Measurements from ENCODE around the gene DNAI1.

DNAI1 gene

DNA sequence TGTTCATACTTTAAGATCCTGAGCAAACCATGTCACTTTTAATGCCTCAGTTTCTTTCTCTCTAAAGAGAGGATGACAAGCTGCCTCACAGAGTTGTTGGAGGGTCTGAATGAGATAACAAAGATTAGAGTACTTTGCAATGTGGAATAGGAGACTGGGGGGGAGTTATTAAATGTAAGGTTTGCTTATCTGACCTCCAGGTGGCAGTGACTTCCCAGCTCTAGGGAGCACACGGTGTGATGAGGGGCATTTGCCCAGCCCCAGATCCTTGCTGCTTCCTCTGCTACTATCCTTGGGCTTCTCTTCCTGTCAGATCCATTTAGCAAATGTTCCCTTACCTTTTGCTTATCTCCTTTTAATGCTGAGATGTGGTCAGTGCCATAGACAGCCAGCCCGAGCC, 33.4 kb downstream of the DNAI1 start:
- no peak overlapping the region for H3K27ac ChIP-seq (ENCODE audit: low read depth, low read length)
- WGBS = 0% methylated on average over 1 of the region's 2 CpGs
- H3K36me3 ChIP-seq (ENCODE audit: insufficient read depth, low read length) = no peaks in the 10 kb centered on the region
- H3K27me3 ChIP-seq (ENCODE audit: insufficient read depth, low read length) = no peaks in the 10 kb centered on the region; the same call in 1 of the 2 replicates
- no peaks in the 10 kb centered on the region for H3K4me1 ChIP-seq (ENCODE audit: insufficient read depth, low read length)
- no peaks in the 10 kb centered on the region for H3K9me3 ChIP-seq (ENCODE audit: insufficient read depth, low read depth, low read length)
- H3K4me3 ChIP-seq (ENCODE audit: low read length) = no peak overlapping the region
- no peak overlapping the region for H3K9ac ChIP-seq (ENCODE audit: low read depth, low read length)

DNA sequence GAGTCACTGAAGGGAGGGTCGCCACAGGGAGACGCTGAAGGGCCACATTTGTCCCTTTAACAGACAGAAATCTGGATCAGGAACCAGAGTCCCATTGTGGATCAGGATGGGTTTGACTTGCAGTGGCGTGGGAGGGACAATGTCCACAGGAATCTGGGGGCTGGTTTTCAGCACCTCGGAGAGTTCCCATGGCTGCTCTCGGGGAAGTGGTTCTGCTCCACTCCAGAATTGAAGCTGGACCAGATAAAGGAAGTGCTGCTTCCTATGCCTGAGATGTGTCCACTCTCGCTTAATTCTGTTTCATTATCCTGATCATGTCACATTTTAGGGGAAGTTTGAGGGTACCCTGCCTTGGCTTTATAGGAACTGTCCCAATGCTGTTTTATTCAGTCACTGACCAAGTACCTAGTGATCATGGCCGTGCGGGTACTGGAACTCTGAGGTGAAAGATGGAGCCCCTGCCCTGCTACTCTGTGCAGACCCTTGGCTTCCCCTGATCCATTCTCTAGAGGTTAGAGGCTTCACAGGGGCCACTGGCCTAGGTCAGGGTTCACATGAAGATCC, 35.4 kb downstream of the DNAI1 start:
- H3K27me3 ChIP-seq (ENCODE audit: insufficient read depth, low read length) = no peaks in the 10 kb centered on the region
- H3K27ac ChIP-seq (ENCODE audit: low read depth, low read length) = no peak overlapping the region
- no peak overlapping the region for H3K9ac ChIP-seq (ENCODE audit: low read depth, low read length)
- no peaks in the 10 kb centered on the region for H3K36me3 ChIP-seq (ENCODE audit: insufficient read depth, low read length)
- H3K4me3 ChIP-seq (ENCODE audit: low read length) = no peak overlapping the region
- no peaks in the 10 kb centered on the region for H3K9me3 ChIP-seq (ENCODE audit: insufficient read depth, low read depth, low read length)
- no peaks in the 10 kb centered on the region for H3K4me1 ChIP-seq (ENCODE audit: insufficient read depth, low read length)
- 44% methylated on average over 8 of the region's 8 CpGs for WGBS

DNA sequence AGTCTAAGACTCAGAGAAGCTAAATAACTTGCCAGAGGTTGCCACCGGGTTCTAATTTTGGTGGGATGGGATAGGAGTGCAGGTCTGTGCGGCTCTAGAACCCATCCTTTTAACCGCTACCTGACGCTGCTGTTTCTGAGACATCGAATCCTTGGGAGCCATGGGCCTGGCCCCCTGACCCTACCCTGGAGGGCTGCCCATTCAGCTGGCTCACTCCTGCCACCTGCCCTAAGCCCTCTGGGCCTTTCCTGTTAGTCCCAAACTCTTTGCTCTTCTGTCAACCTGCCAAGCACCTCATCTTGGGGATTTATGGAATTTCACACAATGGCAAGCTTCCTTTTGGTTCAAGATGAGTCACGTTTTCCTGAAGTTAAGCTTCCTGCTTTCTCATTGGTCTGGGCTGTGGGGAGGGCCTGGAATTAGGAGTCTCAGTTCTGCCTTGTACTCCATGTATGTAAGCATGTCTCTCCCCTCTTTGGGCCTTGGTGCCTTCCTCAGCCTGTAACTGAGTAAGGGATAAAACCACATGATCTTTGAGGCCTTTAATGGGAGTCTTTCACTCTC, 37.6 kb downstream of the DNAI1 start:
- WGBS = 80% methylated on average over 6 of the region's 6 CpGs
- Histone ChIP-seq H3K4me1 (ENCODE audit: insufficient read depth, low read length) (no peaks in the 10 kb centered on the region), H3K27ac (ENCODE audit: low read depth, low read length) (no peak overlapping the region), H3K4me3 (ENCODE audit: low read length) (no peak overlapping the region), H3K27me3 (ENCODE audit: insufficient read depth, low read length) (no peaks in the 10 kb centered on the region), H3K36me3 (ENCODE audit: insufficient read depth, low read length) (no peaks in the 10 kb centered on the region), H3K9ac (ENCODE audit: low read depth, low read length) (no peak overlapping the region), H3K9me3 (ENCODE audit: insufficient read depth, low read depth, low read length) (no peaks in the 10 kb centered on the region)

DNA sequence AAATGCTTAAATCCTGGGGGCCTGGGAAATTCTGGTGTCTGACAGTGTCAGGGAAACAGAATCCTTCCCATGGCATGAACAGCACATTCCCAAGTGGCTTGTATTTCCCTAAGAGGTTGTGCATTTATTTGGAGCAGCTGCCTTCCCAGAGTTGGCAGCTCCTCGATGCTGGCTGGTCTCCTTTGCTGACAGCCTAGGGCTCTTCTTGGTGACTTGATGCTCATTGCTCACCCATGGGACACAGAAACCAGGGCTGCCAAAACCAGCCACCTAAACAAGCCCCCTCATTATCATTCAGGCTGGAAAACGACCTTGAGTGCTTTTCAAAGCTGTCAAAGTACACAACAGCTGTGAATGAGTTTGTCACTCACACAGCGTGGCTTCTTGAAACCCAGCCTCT, 39.9 kb downstream of the DNAI1 start:
- Histone ChIP-seq H3K9me3 (ENCODE audit: insufficient read depth, low read depth, low read length) (no peaks in the 10 kb centered on the region), H3K27ac (ENCODE audit: low read depth, low read length) (no peak overlapping the region), H3K4me3 (ENCODE audit: low read length) (no peak overlapping the region), H3K9ac (ENCODE audit: low read depth, low read length) (no peak overlapping the region), H3K27me3 (ENCODE audit: insufficient read depth, low read length) (no peaks in the 10 kb centered on the region), H3K4me1 (ENCODE audit: insufficient read depth, low read length) (0 out of 2 replicates have a peak, but pooled peaks cover 4% of the 10 kb centered on the region), H3K36me3 (ENCODE audit: insufficient read depth, low read length) (no peaks in the 10 kb centered on the region)
- 43% methylated on average over 3 of the region's 3 CpGs for WGBS

DNA sequence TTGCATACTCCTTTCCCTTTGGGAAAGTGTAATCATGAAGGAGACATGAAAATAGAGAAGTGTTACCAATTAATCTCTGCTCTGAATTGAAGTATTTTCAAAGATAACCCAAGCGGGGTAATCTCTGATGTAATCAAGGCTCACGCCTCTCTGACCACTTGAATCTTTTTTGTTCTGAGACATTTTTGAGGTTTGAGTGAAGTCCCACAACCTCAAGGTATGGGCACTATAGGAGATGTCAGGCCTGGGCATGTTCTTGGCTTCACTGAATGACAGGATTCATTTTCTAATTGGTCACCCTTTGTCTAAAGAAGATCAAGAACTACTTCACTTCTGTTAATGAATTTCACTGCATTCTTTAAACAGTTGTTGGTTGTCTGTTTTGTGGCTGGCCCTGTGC, 40.5 kb downstream of the DNAI1 start:
- H3K36me3 ChIP-seq (ENCODE audit: insufficient read depth, low read length) = no peaks in the 10 kb centered on the region
- 0 out of 2 replicates have a peak, but pooled peaks cover 4% of the 10 kb centered on the region for H3K4me1 ChIP-seq (ENCODE audit: insufficient read depth, low read length)
- H3K27ac ChIP-seq (ENCODE audit: low read depth, low read length) = no peak overlapping the region
- H3K27me3 ChIP-seq (ENCODE audit: insufficient read depth, low read length) = no peaks in the 10 kb centered on the region
- no peak overlapping the region for H3K9ac ChIP-seq (ENCODE audit: low read depth, low read length)
- H3K9me3 ChIP-seq (ENCODE audit: insufficient read depth, low read depth, low read length) = no peaks in the 10 kb centered on the region
- 84% methylated on average over 2 of the region's 2 CpGs for WGBS
- H3K4me3 ChIP-seq (ENCODE audit: low read length) = no peak overlapping the region

DNA sequence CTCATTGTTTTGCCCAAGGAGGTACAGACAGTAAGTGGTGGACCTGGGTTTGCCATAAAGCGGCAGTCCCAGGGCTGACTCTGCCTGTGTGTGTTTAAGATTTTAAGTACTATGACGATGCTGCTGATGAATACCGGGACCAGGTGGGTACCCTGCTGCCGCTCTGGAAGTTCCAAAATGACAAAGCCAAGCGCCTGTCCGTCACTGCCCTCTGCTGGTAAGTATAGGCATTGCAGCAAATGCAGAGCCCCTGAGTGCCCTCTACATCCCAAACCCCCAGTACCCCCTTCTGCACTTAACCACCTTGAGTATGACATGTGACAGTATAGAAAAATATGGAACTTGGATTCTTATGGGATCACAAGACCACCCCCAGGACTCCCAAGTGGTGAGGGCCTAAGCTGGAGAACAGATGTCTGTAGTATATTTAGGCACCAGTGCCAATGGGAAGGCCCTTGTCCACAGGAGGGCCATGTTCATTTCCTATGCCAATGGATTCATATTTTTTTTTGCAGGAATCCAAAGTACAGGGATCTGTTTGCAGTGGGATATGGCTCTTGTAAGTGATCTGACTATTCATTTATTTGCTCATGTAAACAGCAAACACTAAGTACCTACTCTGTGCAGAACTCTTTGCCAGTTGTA, 42.1 kb downstream of the DNAI1 start:
- Histone ChIP-seq H3K36me3 (ENCODE audit: insufficient read depth, low read length) (no peaks in the 10 kb centered on the region), H3K27me3 (ENCODE audit: insufficient read depth, low read length) (no peaks in the 10 kb centered on the region), H3K4me1 (ENCODE audit: insufficient read depth, low read length) (0 out of 2 replicates have a peak, but pooled peaks cover 4% of the 10 kb centered on the region), H3K4me3 (ENCODE audit: low read length) (no peak overlapping the region), H3K27ac (ENCODE audit: low read depth, low read length) (no peak overlapping the region), H3K9me3 (ENCODE audit: insufficient read depth, low read depth, low read length) (no peaks in the 10 kb centered on the region), H3K9ac (ENCODE audit: low read depth, low read length) (no peak overlapping the region)
- WGBS = 8% methylated on average over 6 of the region's 6 CpGs

DNA sequence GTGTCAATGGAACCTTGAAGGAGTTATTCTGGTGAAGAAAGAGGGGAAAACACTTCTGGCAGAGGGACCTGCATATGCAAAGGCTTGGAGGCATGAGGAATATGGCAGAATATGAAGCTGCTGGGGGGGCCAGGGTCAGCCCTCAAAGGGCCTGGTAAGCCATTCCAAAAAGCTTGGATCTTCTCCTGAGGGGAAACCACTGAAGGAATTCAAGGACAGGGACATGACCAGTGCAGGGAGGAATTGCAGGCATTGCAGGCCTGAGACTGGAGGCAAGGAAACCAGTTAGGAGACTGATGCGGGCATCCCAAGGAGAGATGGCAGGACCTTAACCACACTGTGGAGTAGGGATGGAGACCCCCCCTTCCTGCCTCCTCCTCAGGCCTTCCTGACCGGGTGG, 42.8 kb downstream of the DNAI1 start:
- WGBS = 90% methylated on average over 2 of the region's 2 CpGs
- Histone ChIP-seq H3K27ac (ENCODE audit: low read depth, low read length) (no peak overlapping the region), H3K36me3 (ENCODE audit: insufficient read depth, low read length) (no peaks in the 10 kb centered on the region)

DNA sequence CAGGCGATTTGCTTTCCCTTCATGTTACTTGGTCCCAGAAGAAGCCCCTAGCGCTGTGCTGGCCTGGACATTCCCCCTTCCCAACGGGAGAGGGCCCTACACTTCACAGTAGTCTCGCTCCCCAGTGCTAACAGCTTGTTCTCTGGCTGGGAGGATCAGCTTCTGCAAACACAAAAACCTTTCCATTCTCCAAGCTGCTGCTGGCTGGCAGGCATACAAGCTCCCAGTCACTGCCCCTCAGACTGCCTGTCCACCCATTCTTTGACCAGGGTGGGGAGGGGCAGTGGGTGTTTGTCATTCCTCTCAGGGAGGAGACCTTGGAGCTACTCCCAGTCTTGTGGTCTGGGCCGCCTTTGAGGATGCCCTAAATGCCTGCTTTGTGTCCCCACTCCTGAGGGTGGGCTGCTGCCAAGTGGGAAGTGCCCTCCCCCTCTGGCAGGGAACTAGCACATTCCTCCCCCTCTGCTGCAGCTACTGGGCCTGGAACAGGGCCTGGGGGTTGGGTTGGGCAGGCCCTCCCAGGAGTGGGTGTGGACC, 43.4 kb downstream of the DNAI1 start:
- Histone ChIP-seq H3K4me1 (ENCODE audit: insufficient read depth, low read length) (0 out of 2 replicates have a peak, but pooled peaks cover 4% of the 10 kb centered on the region), H3K9me3 (ENCODE audit: insufficient read depth, low read depth, low read length) (no peaks in the 10 kb centered on the region), H3K36me3 (ENCODE audit: insufficient read depth, low read length) (no peaks in the 10 kb centered on the region), H3K4me3 (ENCODE audit: low read length) (no peak overlapping the region), H3K9ac (ENCODE audit: low read depth, low read length) (no peak overlapping the region), H3K27ac (ENCODE audit: low read depth, low read length) (no peak overlapping the region), H3K27me3 (ENCODE audit: insufficient read depth, low read length) (no peaks in the 10 kb centered on the region)
- 55% methylated on average over 5 of the region's 5 CpGs for WGBS

More for the DNA sequence above, 42.8 kb downstream of the DNAI1 start:
- no peaks in the 10 kb centered on the region for H3K9me3 ChIP-seq (ENCODE audit: insufficient read depth, low read depth, low read length)
- 0 out of 2 replicates have a peak, but pooled peaks cover 4% of the 10 kb centered on the region for H3K4me1 ChIP-seq (ENCODE audit: insufficient read depth, low read length)
- H3K9ac ChIP-seq (ENCODE audit: low read depth, low read length) = no peak overlapping the region
- H3K4me3 ChIP-seq (ENCODE audit: low read length) = no peak overlapping the region
- no peaks in the 10 kb centered on the region for H3K27me3 ChIP-seq (ENCODE audit: insufficient read depth, low read length)

DNA sequence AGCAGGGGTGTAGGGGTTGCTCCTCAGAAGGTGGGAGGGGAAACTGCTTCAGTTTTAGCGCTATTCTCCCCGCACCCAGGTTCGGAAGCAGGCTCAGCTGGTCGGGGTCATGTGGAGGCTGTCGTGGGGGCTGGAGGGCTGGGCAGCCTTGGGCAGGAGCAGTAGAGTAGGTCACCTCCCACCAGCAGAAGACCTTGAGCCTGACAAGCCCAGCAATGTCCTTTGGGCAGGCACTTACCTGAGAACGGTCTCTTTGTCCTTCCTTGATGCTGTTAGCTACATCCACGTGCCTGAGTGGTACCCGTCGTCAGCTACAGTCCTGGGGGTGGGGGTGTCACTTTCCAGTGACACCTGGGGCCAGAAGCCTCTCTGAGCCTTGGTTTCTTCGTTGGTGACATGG, 43.9 kb downstream of the DNAI1 start:
- Histone ChIP-seq H3K36me3 (ENCODE audit: insufficient read depth, low read length) (no peaks in the 10 kb centered on the region), H3K4me3 (ENCODE audit: low read length) (no peak overlapping the region), H3K9me3 (ENCODE audit: insufficient read depth, low read depth, low read length) (no peaks in the 10 kb centered on the region), H3K27me3 (ENCODE audit: insufficient read depth, low read length) (no peaks in the 10 kb centered on the region), H3K9ac (ENCODE audit: low read depth, low read length) (no peak overlapping the region), H3K27ac (ENCODE audit: low read depth, low read length) (no peak overlapping the region), H3K4me1 (ENCODE audit: insufficient read depth, low read length) (0 out of 2 replicates have a peak, but pooled peaks cover 4% of the 10 kb centered on the region)
- 79% methylated on average over 10 of the region's 10 CpGs for WGBS

DNA sequence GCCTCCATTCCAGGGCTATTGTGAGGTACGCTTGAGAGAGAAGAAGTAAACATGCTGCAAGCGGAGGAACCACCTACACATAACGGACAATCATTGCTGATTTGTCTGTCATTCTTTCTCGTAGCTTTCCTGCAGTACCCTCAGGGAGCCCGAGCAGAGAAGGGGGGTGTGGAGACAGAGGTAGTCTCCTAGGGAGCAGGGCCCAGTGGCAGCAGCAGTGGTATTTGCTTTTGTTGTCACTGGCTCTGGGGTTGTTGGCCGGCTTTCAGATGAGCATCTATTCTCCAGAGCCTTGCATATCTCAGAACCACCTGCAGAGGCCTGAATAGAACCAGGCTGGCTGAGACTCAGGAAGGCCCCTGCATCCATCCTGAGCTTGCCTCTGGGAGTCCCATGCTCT, 44.3 kb downstream of the DNAI1 start:
- Histone ChIP-seq H3K27ac (ENCODE audit: low read depth, low read length) (no peak overlapping the region), H3K4me3 (ENCODE audit: low read length) (no peak overlapping the region)
- 75% methylated on average over 6 of the region's 6 CpGs for WGBS

DNA sequence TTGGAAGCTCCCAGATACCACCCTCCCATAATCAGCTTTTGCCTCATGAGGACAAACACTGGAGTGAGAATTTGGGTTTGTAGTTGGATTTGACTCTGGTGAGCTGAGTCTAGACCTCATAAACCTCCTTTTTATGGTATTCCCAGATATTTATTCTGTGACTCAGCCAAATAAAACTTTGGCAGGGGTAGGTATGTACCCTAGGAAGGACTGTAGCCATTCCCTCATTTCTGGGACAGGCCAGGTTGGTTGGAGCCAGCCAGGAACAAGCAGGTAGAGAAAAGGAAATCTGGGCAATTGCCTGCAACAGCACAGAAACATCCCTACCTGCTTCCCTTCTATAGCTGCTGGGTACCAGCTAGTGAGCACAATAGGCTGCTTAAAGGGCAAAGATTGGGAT, 44.8 kb downstream of the DNAI1 start:
- Histone ChIP-seq H3K36me3 (ENCODE audit: insufficient read depth, low read length) (no peaks in the 10 kb centered on the region), H3K4me3 (ENCODE audit: low read length) (no peak overlapping the region), H3K4me1 (ENCODE audit: insufficient read depth, low read length) (0 out of 2 replicates have a peak, but pooled peaks cover 4% of the 10 kb centered on the region), H3K27me3 (ENCODE audit: insufficient read depth, low read length) (no peaks in the 10 kb centered on the region), H3K9ac (ENCODE audit: low read depth, low read length) (no peak overlapping the region), H3K27ac (ENCODE audit: low read depth, low read length) (no peak overlapping the region), H3K9me3 (ENCODE audit: insufficient read depth, low read depth, low read length) (no peaks in the 10 kb centered on the region)

More for the DNA sequence above, 44.3 kb downstream of the DNAI1 start:
- Histone ChIP-seq H3K27me3 (ENCODE audit: insufficient read depth, low read length) (no peaks in the 10 kb centered on the region), H3K9me3 (ENCODE audit: insufficient read depth, low read depth, low read length) (no peaks in the 10 kb centered on the region), H3K9ac (ENCODE audit: low read depth, low read length) (no peak overlapping the region), H3K4me1 (ENCODE audit: insufficient read depth, low read length) (0 out of 2 replicates have a peak, but pooled peaks cover 4% of the 10 kb centered on the region), H3K36me3 (ENCODE audit: insufficient read depth, low read length) (no peaks in the 10 kb centered on the region)

All from HUES64 (cell line).